Mammary epithelial cell (primary cell): ENCODE data around the gene UBAC2.

Source experiments
- CTCF ChIP-seq, 2 donors: IDR thresholded peaks in 1 of 2; conservative IDR thresholded peaks in 1 of 2; 2 replicates each; pipeline ENCODE4 v1.5.1; 2011 to 2012; ENCODE audit warnings: inconsistent platforms in 2 of 2, low read length in 2 of 2, mild to moderate bottlenecking in 2 of 2, control low read depth in 1 of 2, low read depth in 1 of 2; ENCODE audit not compliant: insufficient read depth in 1 of 2; ENCODE audit errors: extremely low read depth in 1 of 2
- EZH2 ChIP-seq: IDR thresholded peaks from 2 replicates; pipeline ENCODE4 v1.6.1; 2012; ENCODE audit warnings: low read length, inconsistent platforms, borderline replicate concordance

- TF ChIP-seq CTCF (conservative IDR thresholded peaks at IDR 0.05 in 1 of 2, IDR thresholded peaks at IDR 0.05 in 1 of 2; ENCODE audit: extremely low read depth in 1 of 2, insufficient read depth in 1 of 2, low read depth in 1 of 2, low read length in 2 of 2): no peak
- no peak for TF ChIP-seq EZH2
Measured at GRCh38 chr13:99285432-99286182, 85.0 kb downstream of the UBAC2 start.
